Pancreas (tissue), 10 donors: ENCODE measurements around the gene SLC9A1. TPM values are rescaled to one million over a fixed set of nuclear protein-coding genes. Genes with fewer than 3 reads are reported as not detected.

Experiments
- ATAC-seq, 4 donors: fragments of 200-7000 bp; cut with Tn5 transposase; one replicate each; pipeline versions ENCODE4 v1.8.0 to v1.9.1; 2020; ENCODE audit warnings: mild to moderate bottlenecking in 4 of 4, moderate library complexity in 4 of 4
- DNase-seq, 6 donors: peaks; one replicate each; pipeline ENCODE4 v3.0.0-alpha.2; 2020
- FAIRE-seq: peaks from 2 replicates; lab custom pipeline; 2012; peaks lifted over from hg19 to GRCh38; lab: Jason Lieb, UNC
- H3K27ac ChIP-seq, 4 donors: fragments of 200-600 bp; sonication (generic); 1 replicate in 3 of 4; 2 replicates in 1 of 4; pipeline versions ENCODE4 v1.5.0 to v1.8.0; 2020
- H3K27me3 ChIP-seq, 4 donors: fragments of 200-600 bp; one replicate each; pipeline ENCODE4 v1.8.0; 2021
- H3K36me3 ChIP-seq, 3 donors: fragments of 200-600 bp; sonication (generic) in 1 of 3; one replicate each; pipeline versions ENCODE4 v1.5.0 to v1.8.0; 2020 to 2021
- H3K4me1 ChIP-seq, 3 donors: fragments of 200-600 bp; one replicate each; pipeline ENCODE4 v1.8.0; 2021
- H3K4me3 ChIP-seq, 4 donors: fragments of 200-600 bp; sonication (generic) in 2 of 4; one replicate each; pipeline versions ENCODE4 v1.5.0 to v1.8.0; 2020 to 2021
- H3K9me3 ChIP-seq, 4 donors: fragments of 200-600 bp; one replicate each; pipeline ENCODE4 v1.8.0; 2021
- WGBS, 2 donors: extraction: QIAGEN DNeasy Blood & Tissue Kit; methylation state at CpG; one replicate each; pipeline ENCODE4 v1.1.7; 2013; 5-methylcytosine and 5-hydroxymethylcytosine counted together
- intact Hi-C, 3 donors: fragments of 100-400 bp; cut with DNase I; formaldehyde crosslinking; loops; one replicate each; pipeline versions ENCODE4 v1.11.1 to v1.14.2; 2022
- polyA plus RNA-seq, 2 donors: library from polyadenylated mRNA; stranded (reverse); fragments of 200-250 nt; gene quantifications; one replicate each; pipeline ENCODE4 v1.2.3, GENCODE V29; 2013
- total RNA-seq, 6 donors: library from RNA; stranded (reverse); fragmentation: NEBNext Ultra II Directional in 4 of 6; extraction: Animal tissue kit (Norgen Biotek cat#: 25700) in 4 of 6; gene quantifications; one replicate each; pipeline versions ENCODE4 v1.2.1 to v1.2.4, GENCODE V29; 2021 to 2023
- TF ChIP-seq, protein P1 (sequence below), 4 donors: fragments of 200-600 bp; sonication (generic) in 3 of 4; IDR thresholded peaks; one replicate each; pipeline versions ENCODE4 v1.5.0 to v1.8.0; 2021; ENCODE audit warnings: antibody characterized with exemption in 4 of 4
- donor health status: healthy with polysubstance abuse.
- donor health status: DM: no; HTN: no; CAD: no; lungs with moderate emphysema.
- donor health status: DM: no; HTN: no; CAD: no.
- donor health status: control.
- donor health status: control.
- donor health status: Bipolar disorder and iron deficiency.
- donor health status: DM: yes; HTN: yes; CAD: no.
- donor health status: DM: no; HTN: no; CAD: no.
- donor health status: DM: no; HTN: no; CAD: no.
- donor health status: DM: yes; HTN: yes; CAD: no.

The SLC9A1 gene
- total and polyA plus RNA-seq, 8 donors, result 8.3 to 20.6 (median 11.1) TPM

- intact Hi-C loops, result loop anchor here in 2 of 3 donors (5.0 kb wide), 1 partner anchor 179 kb away; no protein-coding TSS in a partner anchor
- TF ChIP-seq, protein P1, sequence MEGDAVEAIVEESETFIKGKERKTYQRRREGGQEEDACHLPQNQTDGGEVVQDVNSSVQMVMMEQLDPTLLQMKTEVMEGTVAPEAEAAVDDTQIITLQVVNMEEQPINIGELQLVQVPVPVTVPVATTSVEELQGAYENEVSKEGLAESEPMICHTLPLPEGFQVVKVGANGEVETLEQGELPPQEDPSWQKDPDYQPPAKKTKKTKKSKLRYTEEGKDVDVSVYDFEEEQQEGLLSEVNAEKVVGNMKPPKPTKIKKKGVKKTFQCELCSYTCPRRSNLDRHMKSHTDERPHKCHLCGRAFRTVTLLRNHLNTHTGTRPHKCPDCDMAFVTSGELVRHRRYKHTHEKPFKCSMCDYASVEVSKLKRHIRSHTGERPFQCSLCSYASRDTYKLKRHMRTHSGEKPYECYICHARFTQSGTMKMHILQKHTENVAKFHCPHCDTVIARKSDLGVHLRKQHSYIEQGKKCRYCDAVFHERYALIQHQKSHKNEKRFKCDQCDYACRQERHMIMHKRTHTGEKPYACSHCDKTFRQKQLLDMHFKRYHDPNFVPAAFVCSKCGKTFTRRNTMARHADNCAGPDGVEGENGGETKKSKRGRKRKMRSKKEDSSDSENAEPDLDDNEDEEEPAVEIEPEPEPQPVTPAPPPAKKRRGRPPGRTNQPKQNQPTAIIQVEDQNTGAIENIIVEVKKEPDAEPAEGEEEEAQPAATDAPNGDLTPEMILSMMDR (IDR thresholded peaks at IDR 0.05), result no peak
- Histone ChIP-seq H3K4me3 (no peak overlapping the region), H3K36me3 (peaks cover 0 to 6% (median 0%) of the 10 kb centered on the region in 3 donors), H3K27ac (no peak overlapping the region), H3K4me1 (no peaks in the 10 kb centered on the region), H3K9me3 (no peaks in the 10 kb centered on the region), H3K27me3 (no peaks in the 10 kb centered on the region)
- 56 to 65% methylated on average over 4 of the region's 4 CpGs for WGBS, 2 donors
- no peak for ATAC-seq
- no peak for FAIRE-seq
- DNase-seq, result no peak
Observed at GRCh38 chr1:27103498-27103897, 51.4 kb downstream of the SLC9A1 start.

DNA sequence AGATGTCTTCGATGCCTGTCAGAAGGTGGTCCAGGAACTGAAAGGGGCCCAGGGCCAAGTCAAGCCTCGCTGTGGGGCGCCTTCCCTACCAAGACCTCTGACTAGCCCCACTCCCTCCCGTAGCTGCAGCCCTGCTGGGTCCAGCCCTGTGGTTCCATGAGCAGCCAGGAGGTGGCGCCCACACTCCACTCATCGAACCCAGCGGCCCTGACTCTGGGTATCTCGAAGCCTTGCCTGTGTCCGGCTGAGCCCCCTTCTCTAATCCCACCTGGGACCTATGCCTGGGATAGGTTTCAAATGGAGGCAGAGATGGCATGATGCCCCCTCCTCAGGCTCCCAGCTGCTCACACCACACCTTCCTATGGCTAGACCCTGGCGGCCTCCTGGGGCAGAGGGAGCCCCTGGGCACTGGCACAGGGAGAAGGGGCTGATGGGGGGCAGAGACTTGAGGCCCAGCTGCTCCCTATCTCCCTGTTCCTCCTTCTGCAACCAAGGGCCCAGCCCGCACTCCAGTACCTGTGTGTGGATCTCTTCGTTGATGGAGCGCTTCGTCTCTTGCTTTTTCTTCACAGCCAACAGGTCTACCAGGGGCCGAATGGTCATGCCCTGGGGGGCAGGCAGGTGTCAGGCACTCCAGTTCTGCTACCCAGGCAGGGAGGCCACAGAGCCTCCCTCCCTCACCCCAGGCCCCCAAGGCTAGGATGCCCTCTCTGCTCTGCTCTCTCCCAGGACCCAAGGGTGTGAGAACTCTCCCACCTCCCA is 52.0 kb downstream of the SLC9A1 start:
- no peak for FAIRE-seq
- peaks cover 0 to 6% (median 0%) of the 10 kb centered on the region in 3 donors for H3K36me3 ChIP-seq
- H3K9me3 ChIP-seq, result no peaks in the 10 kb centered on the region
- no peak overlapping the region for H3K4me3 ChIP-seq
- H3K4me1 ChIP-seq, result no peaks in the 10 kb centered on the region
- TF ChIP-seq, protein P1 (IDR thresholded peaks at IDR 0.05), result peak; percentile 95 to 96 (median 96)
- no peak overlapping the region for H3K27ac ChIP-seq
- no peaks in the 10 kb centered on the region for H3K27me3 ChIP-seq
- ATAC-seq, result peak; percentile 76 to 89 (median 82)
- intact Hi-C loops, result loop anchor here in 2 of 3 donors (5.0 kb wide), 1 partner anchor 179 kb away; no protein-coding TSS in a partner anchor
- DNase-seq, result peak in 5 of 6 donors; percentile 57 to 94 (median 82)
- 39 to 50% methylated on average over 10 to 15 of the region's 15 CpGs for WGBS, 2 donors

- FAIRE-seq (no peak), DNase-seq (peak in 1 of 6 donors; percentile 74)
- H3K36me3 ChIP-seq, result peaks cover 0 to 6% (median 0%) of the 10 kb centered on the region in 3 donors
Observed at GRCh38 chr1:27102134-27102706, 52.7 kb downstream of the SLC9A1 start.

GRCh38 chr1:27101696-27102095 is 53.2 kb downstream of the SLC9A1 start:
- FAIRE-seq, result no peak
- no peak for ATAC-seq
- peak in 1 of 6 donors; percentile 71 for DNase-seq
- Histone ChIP-seq H3K36me3 (peaks cover 0 to 6% (median 0%) of the 10 kb centered on the region in 3 donors), H3K9me3 (no peaks in the 10 kb centered on the region), H3K4me3 (no peak overlapping the region), H3K4me1 (no peaks in the 10 kb centered on the region), H3K27me3 (no peaks in the 10 kb centered on the region), H3K27ac (no peak overlapping the region)
- TF ChIP-seq, protein P1 (IDR thresholded peaks at IDR 0.05), result no peak
- intact Hi-C loops, result loop anchor here in 2 of 3 donors (5.0 kb wide), 1 partner anchor 181 kb away; no protein-coding TSS in a partner anchor
- WGBS, 2 donors, result 86 to 94% methylated on average over 13 to 15 of the region's 15 CpGs

More at GRCh38 chr1:27102134-27102706, 52.7 kb downstream of the SLC9A1 start:
- intact Hi-C loops, result loop anchor here in 2 of 3 donors (5.0 kb wide), 1 partner anchor 180 kb away; no protein-coding TSS in a partner anchor
- no peak overlapping the region for H3K27ac ChIP-seq
- 62 to 67% methylated on average over 17 of the region's 17 CpGs for WGBS, 2 donors
- TF ChIP-seq, protein P1 (IDR thresholded peaks at IDR 0.05), result no peak
- no peak for ATAC-seq
- H3K9me3 ChIP-seq, result no peaks in the 10 kb centered on the region
- no peaks in the 10 kb centered on the region for H3K27me3 ChIP-seq
- no peaks in the 10 kb centered on the region for H3K4me1 ChIP-seq
- no peak overlapping the region for H3K4me3 ChIP-seq
